ENCODE results near the gene ANKRD39. TPM values are rescaled to one million over a fixed set of nuclear protein-coding genes. Genes with fewer than 3 reads are reported as not detected.
A peak's percentile ranks its signal among the peaks of the same experiment; 100 is the strongest.
"Not testable (repeated sequence)": the region's sequence is repeated elsewhere in the genome, so short reads cannot be mapped to it uniquely, and the experiment has no call there.

The ANKRD39 gene
- total and polyA plus RNA-seq, 10 donors, result 13.6 to 32.2 (median 20.4) TPM

DNA sequence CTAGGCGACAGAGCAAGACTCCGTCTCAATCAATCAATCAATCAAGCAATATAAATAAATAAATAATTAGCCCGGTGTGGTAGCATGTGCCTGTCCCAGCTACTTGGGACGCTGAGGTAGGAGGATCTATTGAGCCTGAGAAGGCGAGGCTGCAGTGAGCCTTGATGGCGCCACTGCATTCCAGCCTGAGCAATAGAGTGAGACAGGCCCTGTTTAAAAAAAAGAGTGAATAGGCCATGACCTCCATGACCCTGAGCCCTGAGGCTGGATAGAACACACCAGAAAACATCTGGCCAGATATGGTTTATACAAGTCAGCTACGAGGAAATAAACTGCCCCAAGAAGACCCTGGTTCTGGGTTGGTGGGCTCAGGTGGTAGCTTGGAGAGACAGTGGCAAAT, 32.4 kb upstream of the ANKRD39 start:
- Histone ChIP-seq H3K36me3 (peaks cover 0 to 4% (median 0%) of the 10 kb centered on the region in 6 donors), H3K4me3 (no peak overlapping the region), H3K4me1 (peaks cover 40 to 75% (median 53%) of the 10 kb centered on the region in 6 donors), H3K27me3 (replicated peaks in 1 of 7) (no peaks in the 10 kb centered on the region), H3K9me3 (no peaks in the 10 kb centered on the region), H3K27ac (peak overlapping the region in 2 of 8 donors; percentile 18 to 52)
- WGBS, 5 donors, result 88 to 94% (median 92%) methylated on average over 7 of the region's 7 CpGs
- TF ChIP-seq POLR2AphosphoS5 (IDR thresholded peaks at IDR 0.05), result no peak
- no peak for TF ChIP-seq POLR2A (IDR thresholded peaks at IDR 0.05)
- TF ChIP-seq, protein P1, sequence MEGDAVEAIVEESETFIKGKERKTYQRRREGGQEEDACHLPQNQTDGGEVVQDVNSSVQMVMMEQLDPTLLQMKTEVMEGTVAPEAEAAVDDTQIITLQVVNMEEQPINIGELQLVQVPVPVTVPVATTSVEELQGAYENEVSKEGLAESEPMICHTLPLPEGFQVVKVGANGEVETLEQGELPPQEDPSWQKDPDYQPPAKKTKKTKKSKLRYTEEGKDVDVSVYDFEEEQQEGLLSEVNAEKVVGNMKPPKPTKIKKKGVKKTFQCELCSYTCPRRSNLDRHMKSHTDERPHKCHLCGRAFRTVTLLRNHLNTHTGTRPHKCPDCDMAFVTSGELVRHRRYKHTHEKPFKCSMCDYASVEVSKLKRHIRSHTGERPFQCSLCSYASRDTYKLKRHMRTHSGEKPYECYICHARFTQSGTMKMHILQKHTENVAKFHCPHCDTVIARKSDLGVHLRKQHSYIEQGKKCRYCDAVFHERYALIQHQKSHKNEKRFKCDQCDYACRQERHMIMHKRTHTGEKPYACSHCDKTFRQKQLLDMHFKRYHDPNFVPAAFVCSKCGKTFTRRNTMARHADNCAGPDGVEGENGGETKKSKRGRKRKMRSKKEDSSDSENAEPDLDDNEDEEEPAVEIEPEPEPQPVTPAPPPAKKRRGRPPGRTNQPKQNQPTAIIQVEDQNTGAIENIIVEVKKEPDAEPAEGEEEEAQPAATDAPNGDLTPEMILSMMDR (IDR thresholded peaks at IDR 0.05 in 8 of 11, conservative IDR thresholded peaks at IDR 0.05 in 3 of 11), result no peak
- DNase-seq, result no peak
- intact Hi-C loops (cut with DNase I; ENCODE audit: low total_unique reads), result no loop called here

DNA sequence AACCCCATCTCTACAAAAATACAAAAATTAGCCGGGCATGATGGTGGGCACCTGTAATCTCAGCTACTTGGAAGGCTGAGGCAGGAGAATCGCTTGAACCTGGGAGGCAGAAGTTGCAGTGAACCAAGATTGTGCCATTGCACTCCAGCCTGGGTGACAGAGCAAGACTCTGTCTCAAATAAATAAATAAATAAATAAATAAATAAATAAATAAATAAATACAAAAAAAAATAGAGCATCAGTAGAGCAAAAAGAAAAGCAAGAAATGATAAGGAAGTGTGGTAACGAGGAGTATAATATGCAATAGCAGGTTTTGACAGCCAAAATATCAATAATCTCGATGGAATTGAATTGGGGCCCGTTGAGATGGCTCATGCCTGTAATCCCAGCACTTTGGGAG, 31.7 kb upstream of the ANKRD39 start:
- WGBS, 5 donors, result 93 to 97% (median 96%) methylated on average over 5 of the region's 5 CpGs
- H3K27me3 ChIP-seq (replicated peaks in 1 of 7); intact Hi-C loops (cut with DNase I; ENCODE audit: low total_unique reads); H3K4me3 ChIP-seq; DNase-seq; H3K36me3 ChIP-seq; H3K9me3 ChIP-seq: not testable (repeated sequence)
- Histone ChIP-seq H3K4me1 (peaks cover 47 to 77% (median 58%) of the 10 kb centered on the region in 6 donors), H3K27ac (peak overlapping the region in 1 of 8 donors; percentile 52)

GRCh38 chr2:96888072-96889011, 30.5 kb upstream of the ANKRD39 start:
- TF ChIP-seq, protein P1 (IDR thresholded peaks at IDR 0.05 in 8 of 11, conservative IDR thresholded peaks at IDR 0.05 in 3 of 11), result no peak
- peak in 1 of 3 donors; percentile 13 for TF ChIP-seq POLR2AphosphoS5 (IDR thresholded peaks at IDR 0.05)
- DNase-seq, result no peak
- H3K4me1 ChIP-seq, result peaks cover 55 to 89% (median 70%) of the 10 kb centered on the region in 6 donors
- WGBS, 5 donors, result 57 to 71% (median 68%) methylated on average over 10 to 12 of the region's 12 CpGs
- H3K4me3 ChIP-seq, result no peak overlapping the region
- H3K27me3 ChIP-seq (replicated peaks in 1 of 7), result no peaks in the 10 kb centered on the region
- peak overlapping the region in 5 of 8 donors; percentile 20 to 68 (median 50) for H3K27ac ChIP-seq
- intact Hi-C loops (cut with DNase I; ENCODE audit: low total_unique reads), result no loop called here
- no peaks in the 10 kb centered on the region for H3K36me3 ChIP-seq
- no peaks in the 10 kb centered on the region for H3K9me3 ChIP-seq

DNA sequence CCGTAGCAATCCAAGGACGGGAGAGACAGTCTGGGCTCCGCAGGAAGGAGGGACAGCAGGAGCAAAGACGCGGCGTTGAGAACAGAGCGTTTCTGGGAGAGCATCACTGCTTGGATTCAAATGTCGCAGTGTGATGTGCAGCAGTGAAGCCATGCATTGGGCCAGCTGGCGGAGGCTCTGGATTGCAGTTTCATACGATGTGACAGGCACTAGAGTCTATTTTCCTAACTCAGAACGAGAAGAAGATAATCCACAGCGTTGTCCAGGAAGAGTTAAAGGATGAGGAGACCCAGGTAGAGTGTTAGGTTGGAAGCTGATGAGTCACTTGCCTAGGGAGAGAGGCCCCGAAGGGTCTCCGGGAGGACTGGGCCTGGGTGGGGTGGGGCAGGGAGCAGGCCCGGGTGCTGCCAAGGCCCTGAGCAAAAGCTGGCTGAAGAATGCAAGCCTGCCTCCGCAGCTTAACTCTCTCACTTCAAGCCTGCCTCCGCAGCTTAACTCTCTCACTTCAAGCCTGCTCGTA, 29.7 kb upstream of the ANKRD39 start:
- Histone ChIP-seq H3K27ac (peak overlapping the region in 5 of 8 donors; percentile 20 to 79 (median 50)), H3K27me3 (replicated peaks in 1 of 7) (peaks cover 0 to 3% (median 0%) of the 10 kb centered on the region in 7 donors), H3K36me3 (no peaks in the 10 kb centered on the region), H3K9me3 (no peaks in the 10 kb centered on the region), H3K4me1 (peaks cover 55 to 93% (median 72%) of the 10 kb centered on the region in 6 donors), H3K4me3 (no peak overlapping the region)
- 67 to 82% (median 78%) methylated on average over 18 of the region's 18 CpGs for WGBS, 5 donors
- intact Hi-C loops (cut with DNase I; ENCODE audit: low total_unique reads), result no loop called here
- no peak for DNase-seq
- TF ChIP-seq, protein P1 (IDR thresholded peaks at IDR 0.05 in 8 of 11, conservative IDR thresholded peaks at IDR 0.05 in 3 of 11), result no peak
- no peak for TF ChIP-seq POLR2A (IDR thresholded peaks at IDR 0.05)
